ENCODE results near the gene C1QTNF9.
"Not testable (repeated sequence)": the region's sequence is repeated elsewhere in the genome, so short reads cannot be mapped to it uniquely, and the experiment has no call there.

C1QTNF9 gene

GRCh38 chr13:24293746-24294145 lies 15.6 kb upstream of the C1QTNF9 start:
- H3K27ac Mint-ChIP-seq, result no peak overlapping the region

GRCh38 chr13:24299488-24300114 lies 9.8 kb upstream of the C1QTNF9 start:
- Mint-ChIP-seq H3K27ac (no peak overlapping the region), H3K27me3 (ENCODE audit: low read depth) (no peaks in the 10 kb centered on the region), H3K4me3 (no peak overlapping the region), H3K4me1 (ENCODE audit: low read depth) (no peaks in the 10 kb centered on the region), H3K9me3 (no peaks in the 10 kb centered on the region), H3K36me3 (ENCODE audit: low read depth) (peaks cover 64% of the 10 kb centered on the region)

More at GRCh38 chr13:24293746-24294145, 15.6 kb upstream of the C1QTNF9 start:
- Mint-ChIP-seq H3K9me3 (no peaks in the 10 kb centered on the region), H3K4me3 (no peak overlapping the region), H3K27me3 (ENCODE audit: low read depth) (no peaks in the 10 kb centered on the region), H3K36me3 (ENCODE audit: low read depth) (peaks cover 68% of the 10 kb centered on the region), H3K4me1 (ENCODE audit: low read depth) (no peaks in the 10 kb centered on the region)

- Mint-ChIP-seq H3K9me3 (no peaks in the 10 kb centered on the region), H3K27me3 (ENCODE audit: low read depth) (no peaks in the 10 kb centered on the region), H3K4me1 (ENCODE audit: low read depth) (no peaks in the 10 kb centered on the region), H3K36me3 (ENCODE audit: low read depth) (peaks cover 62% of the 10 kb centered on the region), H3K27ac (no peak overlapping the region), H3K4me3 (no peak overlapping the region)
These were observed 7.9 kb upstream of the C1QTNF9 start for GRCh38 chr13:24301434-24301833.

- H3K36me3 Mint-ChIP-seq (ENCODE audit: low read depth), result peaks cover 57% of the 10 kb centered on the region
- H3K9me3 Mint-ChIP-seq, result no peaks in the 10 kb centered on the region
- no peaks in the 10 kb centered on the region for H3K4me1 Mint-ChIP-seq (ENCODE audit: low read depth)
- H3K27ac Mint-ChIP-seq, result no peak overlapping the region
- H3K4me3 Mint-ChIP-seq, result no peak overlapping the region
- no peaks in the 10 kb centered on the region for H3K27me3 Mint-ChIP-seq (ENCODE audit: low read depth)
These were observed 7.5 kb upstream of the C1QTNF9 start for GRCh38 chr13:24301911-24302310.

GRCh38 chr13:24304620-24305019 lies 4.8 kb upstream of the C1QTNF9 start:
- Mint-ChIP-seq H3K4me3 (no peak overlapping the region), H3K27ac (no peak overlapping the region), H3K4me1 (ENCODE audit: low read depth) (no peaks in the 10 kb centered on the region), H3K9me3 (no peaks in the 10 kb centered on the region), H3K36me3 (ENCODE audit: low read depth) (peaks cover 38% of the 10 kb centered on the region), H3K27me3 (ENCODE audit: low read depth) (no peaks in the 10 kb centered on the region)

GRCh38 chr13:24306632-24307031 lies 2.7 kb upstream of the C1QTNF9 start:
- H3K27ac Mint-ChIP-seq, result no peak overlapping the region
- no peak overlapping the region for H3K4me3 Mint-ChIP-seq
- no peaks in the 10 kb centered on the region for H3K27me3 Mint-ChIP-seq (ENCODE audit: low read depth)
- H3K4me1 Mint-ChIP-seq (ENCODE audit: low read depth), result no peaks in the 10 kb centered on the region
- peaks cover 26% of the 10 kb centered on the region for H3K36me3 Mint-ChIP-seq (ENCODE audit: low read depth)
- H3K9me3 Mint-ChIP-seq, result no peaks in the 10 kb centered on the region

- no peak overlapping the region for H3K4me3 Mint-ChIP-seq
- H3K27ac Mint-ChIP-seq, result no peak overlapping the region
- no peaks in the 10 kb centered on the region for H3K4me1 Mint-ChIP-seq (ENCODE audit: low read depth)
- H3K36me3 Mint-ChIP-seq (ENCODE audit: low read depth), result peaks cover 22% of the 10 kb centered on the region
- no peaks in the 10 kb centered on the region for H3K9me3 Mint-ChIP-seq
- H3K27me3 Mint-ChIP-seq (ENCODE audit: low read depth), result no peaks in the 10 kb centered on the region
These were observed 1.9 kb upstream of the C1QTNF9 start for GRCh38 chr13:24307211-24308067.

GRCh38 chr13:24308068-24308445 lies 1.3 kb upstream of the C1QTNF9 start:
- H3K27me3 Mint-ChIP-seq (ENCODE audit: low read depth), result no peaks in the 10 kb centered on the region
- H3K4me1 Mint-ChIP-seq (ENCODE audit: low read depth), result no peaks in the 10 kb centered on the region

GRCh38 chr13:24308488-24309020 lies 826 bp upstream of the C1QTNF9 start:
- Mint-ChIP-seq H3K9me3 (no peaks in the 10 kb centered on the region), H3K27me3 (ENCODE audit: low read depth) (no peaks in the 10 kb centered on the region), H3K27ac (no peak overlapping the region), H3K4me3 (no peak overlapping the region), H3K36me3 (ENCODE audit: low read depth) (peaks cover 14% of the 10 kb centered on the region), H3K4me1 (ENCODE audit: low read depth) (no peaks in the 10 kb centered on the region)

More at GRCh38 chr13:24308068-24308445, 1.3 kb upstream of the C1QTNF9 start:
- H3K4me3 Mint-ChIP-seq, result no peak overlapping the region
- H3K9me3 Mint-ChIP-seq, result no peaks in the 10 kb centered on the region
- H3K27ac Mint-ChIP-seq, result no peak overlapping the region
- peaks cover 18% of the 10 kb centered on the region for H3K36me3 Mint-ChIP-seq (ENCODE audit: low read depth)

- no peaks in the 10 kb centered on the region for H3K9me3 Mint-ChIP-seq
- no peaks in the 10 kb centered on the region for H3K27me3 Mint-ChIP-seq (ENCODE audit: low read depth)
- H3K4me3 Mint-ChIP-seq, result no peak overlapping the region
- no peaks in the 10 kb centered on the region for H3K4me1 Mint-ChIP-seq (ENCODE audit: low read depth)
- no peak overlapping the region for H3K27ac Mint-ChIP-seq
- H3K36me3 Mint-ChIP-seq (ENCODE audit: low read depth), result no peaks in the 10 kb centered on the region
These were observed 4.1 kb downstream of the C1QTNF9 start for GRCh38 chr13:24313439-24313838.

- not testable (repeated sequence) for H3K4me1 Mint-ChIP-seq (ENCODE audit: low read depth); H3K27me3 Mint-ChIP-seq (ENCODE audit: low read depth); H3K9me3 Mint-ChIP-seq; H3K36me3 Mint-ChIP-seq (ENCODE audit: low read depth); H3K27ac Mint-ChIP-seq; H3K4me3 Mint-ChIP-seq
These were observed 8.5 kb downstream of the C1QTNF9 start for GRCh38 chr13:24317835-24318234.

- H3K27ac Mint-ChIP-seq; H3K4me1 Mint-ChIP-seq (ENCODE audit: low read depth); H3K27me3 Mint-ChIP-seq (ENCODE audit: low read depth); H3K36me3 Mint-ChIP-seq (ENCODE audit: low read depth); H3K9me3 Mint-ChIP-seq; H3K4me3 Mint-ChIP-seq: not testable (repeated sequence)
These were observed 9.5 kb downstream of the C1QTNF9 start for GRCh38 chr13:24318878-24319277.

GRCh38 chr13:24319641-24320040 lies 10.3 kb downstream of the C1QTNF9 start:
- H3K4me3 Mint-ChIP-seq; H3K27ac Mint-ChIP-seq; H3K36me3 Mint-ChIP-seq (ENCODE audit: low read depth); H3K9me3 Mint-ChIP-seq; H3K4me1 Mint-ChIP-seq (ENCODE audit: low read depth); H3K27me3 Mint-ChIP-seq (ENCODE audit: low read depth): not testable (repeated sequence)

GRCh38 chr13:24321416-24321815 lies 12.0 kb downstream of the C1QTNF9 start:
- H3K9me3 Mint-ChIP-seq; H3K36me3 Mint-ChIP-seq (ENCODE audit: low read depth); H3K27ac Mint-ChIP-seq; H3K4me3 Mint-ChIP-seq; H3K4me1 Mint-ChIP-seq (ENCODE audit: low read depth): not testable (repeated sequence)
- peaks cover 26% of the 10 kb centered on the region for H3K27me3 Mint-ChIP-seq (ENCODE audit: low read depth)

GRCh38 chr13:24322470-24322869 lies 13.1 kb downstream of the C1QTNF9 start:
- peaks cover 35% of the 10 kb centered on the region for H3K27me3 Mint-ChIP-seq (ENCODE audit: low read depth)
- H3K36me3 Mint-ChIP-seq (ENCODE audit: low read depth); H3K4me1 Mint-ChIP-seq (ENCODE audit: low read depth); H3K27ac Mint-ChIP-seq; H3K9me3 Mint-ChIP-seq; H3K4me3 Mint-ChIP-seq: not testable (repeated sequence)
